GM23248 (cell line): ENCODE data around the gene LHX1. TPM values are rescaled to one million over a fixed set of nuclear protein-coding genes. Genes with fewer than 3 reads are reported as not detected.

Source experiments
- DNase-seq: peaks from one replicate; pipeline ENCODE4 v3.0.0-alpha.2; 2015
- H2AFZ ChIP-seq: fragments of 200-600 bp; sonication (generic); 2 replicates; pipeline ENCODE4 v1.6.1; 2016; ENCODE audit warnings: antibody characterized with exemption
- H3F3A ChIP-seq: fragments of 200-600 bp; sonication (generic); 2 replicates; pipeline ENCODE4 v1.6.1; 2016; ENCODE audit warnings: mild to moderate bottlenecking, antibody characterized with exemption, mixed run types; ENCODE audit not compliant: insufficient read depth
- H3K27ac ChIP-seq: fragments of 200-600 bp; sonication (generic); 2 replicates; pipeline ENCODE4 v1.5.1; 2016; ENCODE audit warnings: mild to moderate bottlenecking
- H3K27me3 ChIP-seq: fragments of 200-600 bp; sonication (generic); replicated peaks from 2 replicates; pipeline ENCODE4 v1.6.1; 2016; ENCODE audit warnings: mild to moderate bottlenecking; ENCODE audit not compliant: insufficient read depth
- H3K36me3 ChIP-seq: fragments of 200-600 bp; sonication (generic); 2 replicates; pipeline ENCODE4 v1.6.1; 2016; ENCODE audit warnings: low read depth, mild to moderate bottlenecking
- H3K4me1 ChIP-seq: fragments of 200-600 bp; sonication (generic); 2 replicates; pipeline ENCODE4 v1.6.1; 2016; ENCODE audit warnings: mild to moderate bottlenecking; ENCODE audit not compliant: insufficient read depth
- H3K4me2 ChIP-seq: fragments of 200-600 bp; sonication (generic); one replicate; pipeline ENCODE4 v1.6.1; 2016; ENCODE audit warnings: mild to moderate bottlenecking; ENCODE audit not compliant: unreplicated experiment
- H3K4me3 ChIP-seq: fragments of 200-600 bp; sonication (generic); 2 replicates; pipeline ENCODE4 v1.5.1; 2016; ENCODE audit warnings: mild to moderate bottlenecking
- H3K79me2 ChIP-seq: fragments of 200-600 bp; sonication (generic); 2 replicates; pipeline ENCODE4 v1.6.1; 2016; ENCODE audit warnings: mild to moderate bottlenecking; ENCODE audit not compliant: insufficient read depth
- H3K9ac ChIP-seq: fragments of 200-600 bp; sonication (generic); 2 replicates; pipeline ENCODE4 v1.6.1; 2016; ENCODE audit warnings: mild to moderate bottlenecking
- H3K9me2 ChIP-seq: fragments of 200-600 bp; sonication (generic); 2 replicates; pipeline ENCODE4 v1.6.1; 2016; ENCODE audit warnings: mixed run types, mild to moderate bottlenecking, moderate library complexity; ENCODE audit not compliant: insufficient read depth
- H3K9me3 ChIP-seq: fragments of 200-600 bp; sonication (generic); one replicate; pipeline ENCODE4 v1.6.1; 2017; ENCODE audit warnings: low read depth
- H4K20me1 ChIP-seq: fragments of 200-600 bp; sonication (generic); 2 replicates; pipeline ENCODE4 v1.6.0; 2016; ENCODE audit not compliant: insufficient read depth
- EZH2 ChIP-seq: fragments of 200-600 bp; sonication (generic); IDR thresholded peaks from 2 replicates; pipeline ENCODE4 v1.6.1; 2018; ENCODE audit warnings: antibody characterized with exemption, mild to moderate bottlenecking; ENCODE audit not compliant: insufficient read depth, poor library complexity, severe bottlenecking
- EZH2phosphoT487 ChIP-seq: fragments of 200-600 bp; sonication (generic); IDR thresholded peaks from 2 replicates; pipeline ENCODE4 v1.6.1; 2018; ENCODE audit warnings: antibody characterized with exemption, moderate library complexity, mild to moderate bottlenecking, low read depth; ENCODE audit not compliant: insufficient read depth
- WGBS, 2 experiments: methylation state at CpG; one replicate each; pipeline ENCODE4 v1.1.6; 2015 to 2017; ENCODE audit warnings: low lambda C conversion rate in 2 of 2, low coverage in 1 of 2; ENCODE audit errors: missing lambda C conversion rate in 2 of 2; 5-methylcytosine and 5-hydroxymethylcytosine counted together
- in situ Hi-C: fragments of 300-500 bp; cut with MboI; formaldehyde crosslinking; loops from 2 replicates; pipeline ENCODE4 v1.15.0; 2020
- polyA plus RNA-seq: library from polyadenylated mRNA; unstranded; fragments of >200 nt; fragmentation: Nextera tagmentation; extraction: Ambion mirVana; gene quantifications from 2 replicates; pipeline ENCODE4 v1.2.1, GENCODE V29; 2016
- total RNA-seq: library from RNA; depleted of rRNA; stranded (reverse); fragments of >200 nt; shearing (Covaris generic); gene quantifications from 2 replicates; pipeline ENCODE4 v1.2.3, GENCODE V29; 2014

The LHX1 gene
- total and polyA plus RNA-seq, 2 experiments from 2014 or later: not detected

GRCh38 chr17:36926701-36927100 is 10.6 kb upstream of the LHX1 start:
- no peak for TF ChIP-seq EZH2
- TF ChIP-seq EZH2phosphoT487: no peak
- in situ Hi-C loops: no loop called here
- Histone ChIP-seq H3K4me1 (no peaks in the 10 kb centered on the region), H3K4me3 (no peak overlapping the region), H3K9ac (no peak overlapping the region), H3K36me3 (no peaks in the 10 kb centered on the region), H3K9me3 (no peaks in the 10 kb centered on the region), H4K20me1 (no peaks in the 10 kb centered on the region), H3K27me3 (peaks cover 57% of the 10 kb centered on the region), H3K9me2 (no peaks in the 10 kb centered on the region), H3K27ac (no peak overlapping the region), H3K79me2 (no peaks in the 10 kb centered on the region), H3K4me2 (no peak overlapping the region), H3F3A (no peaks in the 10 kb centered on the region), H2AFZ (no peak overlapping the region)
- WGBS, 2 experiments: 69 to 76% methylated on average over 2 of the region's 2 CpGs
- no peak for DNase-seq

GRCh38 chr17:36928471-36929345 is 8.6 kb upstream of the LHX1 start:
- Histone ChIP-seq H2AFZ (no peak overlapping the region), H3K36me3 (no peaks in the 10 kb centered on the region)
- in situ Hi-C loops: no loop called here

GRCh38 chr17:36929851-36930582 is 7.3 kb upstream of the LHX1 start:
- no peak overlapping the region for H2AFZ ChIP-seq
- no peak for TF ChIP-seq EZH2phosphoT487
- TF ChIP-seq EZH2: no peak
- H4K20me1 ChIP-seq: no peaks in the 10 kb centered on the region
- DNase-seq: no peak
- WGBS, 2 experiments: 12 to 14% methylated on average over 16 of the region's 16 CpGs
- no peaks in the 10 kb centered on the region for H3K4me1 ChIP-seq
- no peaks in the 10 kb centered on the region for H3K9me3 ChIP-seq
- no peaks in the 10 kb centered on the region for H3K36me3 ChIP-seq
- no peaks in the 10 kb centered on the region for H3F3A ChIP-seq
- no peak overlapping the region for H3K9ac ChIP-seq
- in situ Hi-C loops: no loop called here
- H3K4me2 ChIP-seq: no peak overlapping the region
- H3K27me3 ChIP-seq: peaks cover 89% of the 10 kb centered on the region
- no peak overlapping the region for H3K4me3 ChIP-seq
- no peak overlapping the region for H3K27ac ChIP-seq
- no peaks in the 10 kb centered on the region for H3K79me2 ChIP-seq
- no peaks in the 10 kb centered on the region for H3K9me2 ChIP-seq

More at GRCh38 chr17:36928471-36929345, 8.6 kb upstream of the LHX1 start:
- Histone ChIP-seq H3K4me2 (no peak overlapping the region), H3K4me1 (no peaks in the 10 kb centered on the region), H3K9me3 (no peaks in the 10 kb centered on the region), H3K9me2 (no peaks in the 10 kb centered on the region), H3K9ac (no peak overlapping the region), H3K27ac (no peak overlapping the region), H3K27me3 (peaks cover 76% of the 10 kb centered on the region), H3K4me3 (no peak overlapping the region), H4K20me1 (no peaks in the 10 kb centered on the region), H3F3A (no peaks in the 10 kb centered on the region), H3K79me2 (no peaks in the 10 kb centered on the region)
- DNase-seq: no peak
- 19 to 25% methylated on average over 13 of the region's 13 CpGs for WGBS, 2 experiments
- no peak for TF ChIP-seq EZH2phosphoT487
- TF ChIP-seq EZH2: peak; percentile 36

- TF ChIP-seq EZH2: no peak
- no peak for TF ChIP-seq EZH2phosphoT487
- 86 to 91% methylated on average over 1 of the region's 1 CpG for WGBS, 2 experiments
- Histone ChIP-seq H3K27me3 (peaks cover 94% of the 10 kb centered on the region), H3K9me2 (no peaks in the 10 kb centered on the region), H3K9me3 (no peaks in the 10 kb centered on the region), H3K36me3 (no peaks in the 10 kb centered on the region), H3K4me1 (no peaks in the 10 kb centered on the region), H3K4me3 (no peak overlapping the region), H3K9ac (no peak overlapping the region), H3K4me2 (no peak overlapping the region), H4K20me1 (no peaks in the 10 kb centered on the region), H3K79me2 (no peaks in the 10 kb centered on the region), H2AFZ (no peak overlapping the region), H3K27ac (no peak overlapping the region), H3F3A (no peaks in the 10 kb centered on the region)
- no peak for DNase-seq
- in situ Hi-C loops: no loop called here
Observed at GRCh38 chr17:36930583-36930900, 6.7 kb upstream of the LHX1 start.
